OCI-LY3 (cell line): ENCODE measurements around the gene DPF3.

Experiments
- H2AFZ ChIP-seq: fragments of 200-600, 300-600 bp; shearing (Covaris generic); 2 replicates; pipeline ENCODE4 v1.6.0; 2014; ENCODE audit warnings: antibody characterized with exemption, low read depth, low read length
- H3K27ac ChIP-seq: fragments of 200-600, 300-600 bp; sonication (generic); 2 replicates; pipeline ENCODE4 v1.5.1; 2014; ENCODE audit warnings: mild to moderate bottlenecking, low read length, moderate library complexity, mixed read lengths
- H3K27me3 ChIP-seq: fragments of 200-600, 300-600 bp; sonication (generic); 2 replicates; pipeline ENCODE4 v1.6.1; 2014; ENCODE audit warnings: low read depth, low read length, mixed read lengths
- H3K36me3 ChIP-seq: fragments of 200-600, 300-600 bp; sonication (generic); replicated peaks from 2 replicates; pipeline ENCODE3; 2014; ENCODE audit warnings: low read depth, low read length, mixed read lengths
- H3K4me1 ChIP-seq: fragments of 300-600, 200-600 bp; sonication (generic); 2 replicates; pipeline ENCODE4 v1.6.1; 2014; ENCODE audit warnings: low read length, mixed read lengths
- H3K4me2 ChIP-seq: fragments of 200-600, 300-600 bp; sonication (generic); 2 replicates; pipeline ENCODE4 v1.6.1; 2014; ENCODE audit warnings: low read length, mixed read lengths
- H3K4me3 ChIP-seq: fragments of 300-600, 200-600 bp; sonication (generic); 2 replicates; pipeline ENCODE4 v1.5.1; 2014; ENCODE audit warnings: antibody characterized with exemption, mild to moderate bottlenecking, low read length, moderate library complexity
- H3K79me2 ChIP-seq: fragments of 300-600, 200-600 bp; shearing (Covaris generic); 2 replicates; pipeline ENCODE4 v1.6.1; 2014; ENCODE audit warnings: mild to moderate bottlenecking, low read length, mixed read lengths
- H3K9ac ChIP-seq: fragments of 300-600, 200-600 bp; shearing (Covaris generic); 2 replicates; pipeline ENCODE4 v1.6.0; 2014; ENCODE audit warnings: mild to moderate bottlenecking, low read length, moderate library complexity
- H3K9me3 ChIP-seq: fragments of 200-600, 300-600 bp; shearing (Covaris generic); 2 replicates; pipeline ENCODE4 v1.6.1; 2014; ENCODE audit warnings: low read length, mixed read lengths; ENCODE audit not compliant: insufficient read depth
- H4K20me1 ChIP-seq: fragments of 200-600, 300-600 bp; sonication (generic); 2 replicates; pipeline ENCODE4 v1.6.1; 2016; ENCODE audit warnings: low read length, mixed read lengths; ENCODE audit not compliant: insufficient read depth
- EZH2phosphoT487 ChIP-seq: fragments of 200-600 bp; shearing (Covaris generic); IDR thresholded peaks from 2 replicates; pipeline ENCODE4 v1.6.1; 2018; ENCODE audit warnings: antibody characterized with exemption, mixed run types, low read depth
- TF ChIP-seq, protein P1 (sequence below): fragments of 200-600, 300-600 bp; sonication (generic); IDR thresholded peaks from 2 replicates; pipeline ENCODE4 v1.5.1; 2014; ENCODE audit warnings: antibody characterized with exemption, low read length, low read depth

DPF3 gene

DNA sequence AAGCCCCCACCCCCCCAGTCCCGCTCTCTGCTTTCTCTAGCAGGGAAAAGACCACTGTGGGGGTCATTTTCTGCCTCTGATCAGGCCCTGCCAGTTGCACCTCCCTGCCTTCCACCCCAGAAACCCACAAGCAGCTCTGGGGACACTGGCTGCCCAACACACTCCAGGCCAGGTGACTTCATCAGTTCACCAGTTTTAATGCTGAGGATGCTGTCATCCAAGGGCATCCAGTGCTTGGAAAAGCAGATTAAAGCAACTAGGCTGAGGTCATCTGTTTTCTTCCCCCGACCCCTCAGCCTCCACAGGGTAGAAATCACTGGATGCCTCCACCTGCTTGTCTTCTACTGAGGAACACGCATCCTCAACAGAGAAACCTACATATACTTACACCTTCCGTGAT is 282.4 kb downstream of the DPF3 start:
- H3K4me1 ChIP-seq: no peaks in the 10 kb centered on the region
- H3K79me2 ChIP-seq: no peaks in the 10 kb centered on the region
- H3K9ac ChIP-seq: no peak overlapping the region
- H4K20me1 ChIP-seq: no peaks in the 10 kb centered on the region
- H3K9me3 ChIP-seq: no peaks in the 10 kb centered on the region
- H3K4me2 ChIP-seq: no peak overlapping the region
- H3K27me3 ChIP-seq: no peaks in the 10 kb centered on the region
- H2AFZ ChIP-seq: no peak overlapping the region
- H3K27ac ChIP-seq: no peak overlapping the region
- TF ChIP-seq, protein P1, sequence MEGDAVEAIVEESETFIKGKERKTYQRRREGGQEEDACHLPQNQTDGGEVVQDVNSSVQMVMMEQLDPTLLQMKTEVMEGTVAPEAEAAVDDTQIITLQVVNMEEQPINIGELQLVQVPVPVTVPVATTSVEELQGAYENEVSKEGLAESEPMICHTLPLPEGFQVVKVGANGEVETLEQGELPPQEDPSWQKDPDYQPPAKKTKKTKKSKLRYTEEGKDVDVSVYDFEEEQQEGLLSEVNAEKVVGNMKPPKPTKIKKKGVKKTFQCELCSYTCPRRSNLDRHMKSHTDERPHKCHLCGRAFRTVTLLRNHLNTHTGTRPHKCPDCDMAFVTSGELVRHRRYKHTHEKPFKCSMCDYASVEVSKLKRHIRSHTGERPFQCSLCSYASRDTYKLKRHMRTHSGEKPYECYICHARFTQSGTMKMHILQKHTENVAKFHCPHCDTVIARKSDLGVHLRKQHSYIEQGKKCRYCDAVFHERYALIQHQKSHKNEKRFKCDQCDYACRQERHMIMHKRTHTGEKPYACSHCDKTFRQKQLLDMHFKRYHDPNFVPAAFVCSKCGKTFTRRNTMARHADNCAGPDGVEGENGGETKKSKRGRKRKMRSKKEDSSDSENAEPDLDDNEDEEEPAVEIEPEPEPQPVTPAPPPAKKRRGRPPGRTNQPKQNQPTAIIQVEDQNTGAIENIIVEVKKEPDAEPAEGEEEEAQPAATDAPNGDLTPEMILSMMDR: no peak
- TF ChIP-seq EZH2phosphoT487: no peak
- H3K4me3 ChIP-seq: no peak overlapping the region
- no peaks in the 10 kb centered on the region for H3K36me3 ChIP-seq

DNA sequence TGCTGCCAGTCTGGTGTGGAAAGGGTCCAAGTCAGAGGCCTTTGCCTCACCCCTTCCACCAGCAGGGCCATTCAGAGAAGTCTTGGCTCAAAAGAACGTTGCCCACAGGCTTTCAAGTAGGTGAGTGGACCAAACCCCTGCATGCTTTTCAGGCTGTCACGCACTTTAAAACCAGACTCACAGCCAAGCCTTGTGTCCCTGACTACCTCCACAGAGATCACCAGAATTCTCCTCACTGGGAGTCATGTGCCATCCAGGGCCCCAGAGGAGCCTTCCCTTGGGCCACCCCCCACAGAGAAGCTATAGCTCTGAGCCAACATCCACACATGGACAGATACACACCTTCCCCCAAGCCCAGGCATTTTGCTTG is 283.1 kb downstream of the DPF3 start:
- Histone ChIP-seq H3K27ac (no peak overlapping the region), H3K36me3 (no peaks in the 10 kb centered on the region)

DNA sequence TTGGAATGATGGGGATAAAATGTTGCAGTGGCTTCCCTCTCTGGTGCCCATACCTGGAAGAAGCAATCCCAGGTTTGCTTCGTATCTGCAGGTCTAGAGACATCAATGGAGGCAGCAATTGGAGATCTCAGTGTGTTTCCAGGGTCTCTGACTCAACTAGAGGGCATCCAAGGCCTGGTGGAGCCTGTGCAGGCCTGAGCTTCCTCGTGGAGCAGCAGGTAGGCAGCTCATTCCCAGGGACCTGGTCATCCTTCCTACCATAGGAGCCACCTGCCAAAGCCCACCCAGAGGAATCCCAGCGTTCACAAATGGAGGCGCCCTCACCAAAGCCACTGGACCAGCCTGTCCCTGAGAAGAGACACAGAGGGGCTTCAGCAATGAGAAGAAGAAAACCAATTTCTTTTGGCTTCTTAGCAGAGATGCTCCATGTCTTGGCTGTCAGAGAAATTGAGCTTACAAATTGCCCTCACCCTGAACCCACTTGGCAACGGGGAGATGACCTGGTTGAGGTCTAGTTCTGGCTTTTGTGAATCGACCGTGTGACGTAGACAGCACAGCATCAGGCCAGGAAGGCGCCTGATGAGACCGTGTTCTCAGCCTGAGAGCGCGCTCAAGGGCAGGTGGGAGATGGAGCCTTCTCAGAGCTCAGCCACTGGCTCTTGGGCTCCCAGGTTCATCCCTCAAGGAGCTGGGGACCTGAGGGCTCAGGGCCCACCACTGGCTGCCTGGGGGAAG is 283.6 kb downstream of the DPF3 start:
- no peaks in the 10 kb centered on the region for H3K4me1 ChIP-seq
- no peaks in the 10 kb centered on the region for H3K9me3 ChIP-seq
- H3K27me3 ChIP-seq: no peaks in the 10 kb centered on the region
- H3K9ac ChIP-seq: no peak overlapping the region
- no peak overlapping the region for H3K27ac ChIP-seq
- no peak overlapping the region for H2AFZ ChIP-seq
- no peak overlapping the region for H3K4me3 ChIP-seq
- H4K20me1 ChIP-seq: no peaks in the 10 kb centered on the region
- TF ChIP-seq EZH2phosphoT487: no peak
- TF ChIP-seq, protein P1: no peak
- H3K4me2 ChIP-seq: no peak overlapping the region
- H3K79me2 ChIP-seq: no peaks in the 10 kb centered on the region
- H3K36me3 ChIP-seq: no peaks in the 10 kb centered on the region

More for the DNA sequence above, 283.1 kb downstream of the DPF3 start:
- Histone ChIP-seq H3K9me3 (no peaks in the 10 kb centered on the region), H3K4me1 (no peaks in the 10 kb centered on the region), H3K4me2 (no peak overlapping the region), H3K27me3 (no peaks in the 10 kb centered on the region), H3K79me2 (no peaks in the 10 kb centered on the region), H4K20me1 (no peaks in the 10 kb centered on the region), H2AFZ (no peak overlapping the region), H3K9ac (no peak overlapping the region), H3K4me3 (no peak overlapping the region)
- TF ChIP-seq, protein P1: no peak
- TF ChIP-seq EZH2phosphoT487: no peak

DNA sequence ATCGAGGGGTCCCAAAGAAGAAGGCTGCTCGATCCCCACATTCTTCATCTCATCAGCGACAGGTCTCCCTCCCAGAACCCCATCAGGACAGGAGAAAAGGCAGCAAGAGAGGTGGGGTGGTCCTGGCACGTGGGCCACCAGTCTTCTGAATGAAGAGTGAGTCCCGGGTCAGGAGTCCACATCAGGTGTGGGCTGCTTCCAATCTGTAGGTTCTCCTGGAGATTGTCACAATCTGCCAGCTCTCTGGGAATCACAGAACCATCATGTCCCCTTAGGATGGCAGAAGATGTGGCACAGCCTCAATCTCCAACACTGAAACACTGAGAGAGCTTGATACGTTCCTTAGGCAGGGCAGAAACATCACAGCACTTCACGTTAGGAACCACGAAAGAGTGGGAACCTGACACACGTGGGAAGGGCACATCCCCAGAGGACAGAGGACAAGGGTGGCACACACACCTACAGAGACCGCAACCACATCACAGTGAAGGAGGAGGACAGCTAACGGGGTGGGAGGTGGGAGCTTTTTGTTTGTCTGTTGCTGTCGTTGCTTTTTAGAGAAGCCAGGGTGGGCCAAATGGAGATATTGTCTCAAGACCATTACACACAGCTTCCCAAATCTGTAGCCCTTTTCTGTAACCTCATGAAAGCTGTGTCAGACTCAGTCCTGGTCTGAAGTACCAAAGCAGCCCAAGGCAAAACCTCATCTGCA is 284.5 kb downstream of the DPF3 start:
- TF ChIP-seq EZH2phosphoT487: no peak
- TF ChIP-seq, protein P1: no peak
- H3K79me2 ChIP-seq: no peaks in the 10 kb centered on the region
- no peaks in the 10 kb centered on the region for H3K36me3 ChIP-seq
- H3K27ac ChIP-seq: no peak overlapping the region
- no peaks in the 10 kb centered on the region for H4K20me1 ChIP-seq
- no peaks in the 10 kb centered on the region for H3K27me3 ChIP-seq
- no peaks in the 10 kb centered on the region for H3K4me1 ChIP-seq
- no peaks in the 10 kb centered on the region for H3K9me3 ChIP-seq
- no peak overlapping the region for H3K9ac ChIP-seq
- H3K4me2 ChIP-seq: no peak overlapping the region
- no peak overlapping the region for H2AFZ ChIP-seq
- H3K4me3 ChIP-seq: no peak overlapping the region
